ENCODE measurements around the gene LLGL1. TPM values are rescaled to one million over a fixed set of nuclear protein-coding genes. Genes with fewer than 3 reads are reported as not detected.

The LLGL1 gene
- polyA plus RNA-seq, 1 donor from 2014 or later: 52.2 TPM

DNA sequence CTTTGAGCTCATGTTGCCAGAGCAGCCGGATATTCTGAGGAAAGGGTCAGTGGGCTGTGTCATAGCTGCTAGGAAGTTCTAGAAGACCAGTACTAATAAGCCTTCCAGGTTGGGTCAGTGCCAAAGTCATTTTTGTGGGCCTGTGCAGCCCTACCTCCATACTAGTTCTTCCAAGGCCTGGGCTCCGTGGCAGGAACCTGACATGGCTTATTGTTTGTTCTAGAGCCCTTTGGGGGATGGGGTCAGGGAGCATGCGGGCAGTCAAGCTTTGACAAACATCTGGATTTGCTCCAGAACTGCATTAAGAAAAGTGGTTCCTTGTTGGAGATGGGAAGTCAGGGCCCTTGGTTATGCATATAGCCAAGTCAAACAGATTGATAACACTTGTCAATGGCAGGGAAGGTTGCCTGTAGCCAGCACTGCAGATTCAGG is 34.2 kb upstream of the LLGL1 start:
- Histone ChIP-seq H3K9me3 (ENCODE audit: low read length) (no peaks in the 10 kb centered on the region), H3K27me3 (ENCODE audit: insufficient read depth, low read depth, low read length) (no peaks in the 10 kb centered on the region), H3K79me2 (replicated peaks; ENCODE audit: insufficient read depth, low read length) (peaks cover 55% of the 10 kb centered on the region), H3K9ac (ENCODE audit: low read length) (no peak overlapping the region), H3F3A (ENCODE audit: insufficient read depth, low read length, poor library complexity, severe bottlenecking) (no peaks in the 10 kb centered on the region), H3K4me3 (ENCODE audit: low read length) (peak overlapping the region; percentile 9), H3K36me3 (ENCODE audit: insufficient read depth, low read length) (no peaks in the 10 kb centered on the region), H2AFZ (ENCODE audit: low read depth, low read length) (no peak overlapping the region), H3K9me2 (ENCODE audit: insufficient read depth, low read length) (no peaks in the 10 kb centered on the region), H3K4me2 (ENCODE audit: low read length) (no peak overlapping the region), H4K20me1 (ENCODE audit: insufficient read depth) (peaks cover 24% of the 10 kb centered on the region), H3K27ac (ENCODE audit: low read length) (no peak overlapping the region)
- no peak for TF ChIP-seq TAF1 (IDR thresholded peaks at IDR 0.05; ENCODE audit: low read depth)
- TF ChIP-seq RAD21 (conservative IDR thresholded peaks at IDR 0.05): no peak

DNA sequence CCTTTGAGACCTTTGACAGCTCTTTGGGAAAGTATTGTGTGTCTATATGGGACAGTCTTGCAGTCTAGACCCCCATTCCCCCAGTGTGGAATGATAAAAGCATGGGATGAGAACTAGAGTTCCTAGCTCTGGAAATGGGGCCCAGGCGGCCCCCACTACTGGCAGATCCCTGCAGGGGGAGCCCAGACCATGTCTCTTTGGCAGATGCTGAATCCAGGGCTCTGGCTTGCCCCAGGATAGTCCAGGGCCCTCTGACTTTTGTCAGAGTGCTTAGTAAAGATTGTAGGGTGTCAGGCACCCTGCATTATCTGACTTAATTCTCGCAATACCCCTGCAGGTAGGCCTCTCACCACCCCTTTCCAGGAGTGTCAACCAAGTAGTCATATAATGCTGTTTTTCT is 33.5 kb upstream of the LLGL1 start:
- TF ChIP-seq, protein P1, sequence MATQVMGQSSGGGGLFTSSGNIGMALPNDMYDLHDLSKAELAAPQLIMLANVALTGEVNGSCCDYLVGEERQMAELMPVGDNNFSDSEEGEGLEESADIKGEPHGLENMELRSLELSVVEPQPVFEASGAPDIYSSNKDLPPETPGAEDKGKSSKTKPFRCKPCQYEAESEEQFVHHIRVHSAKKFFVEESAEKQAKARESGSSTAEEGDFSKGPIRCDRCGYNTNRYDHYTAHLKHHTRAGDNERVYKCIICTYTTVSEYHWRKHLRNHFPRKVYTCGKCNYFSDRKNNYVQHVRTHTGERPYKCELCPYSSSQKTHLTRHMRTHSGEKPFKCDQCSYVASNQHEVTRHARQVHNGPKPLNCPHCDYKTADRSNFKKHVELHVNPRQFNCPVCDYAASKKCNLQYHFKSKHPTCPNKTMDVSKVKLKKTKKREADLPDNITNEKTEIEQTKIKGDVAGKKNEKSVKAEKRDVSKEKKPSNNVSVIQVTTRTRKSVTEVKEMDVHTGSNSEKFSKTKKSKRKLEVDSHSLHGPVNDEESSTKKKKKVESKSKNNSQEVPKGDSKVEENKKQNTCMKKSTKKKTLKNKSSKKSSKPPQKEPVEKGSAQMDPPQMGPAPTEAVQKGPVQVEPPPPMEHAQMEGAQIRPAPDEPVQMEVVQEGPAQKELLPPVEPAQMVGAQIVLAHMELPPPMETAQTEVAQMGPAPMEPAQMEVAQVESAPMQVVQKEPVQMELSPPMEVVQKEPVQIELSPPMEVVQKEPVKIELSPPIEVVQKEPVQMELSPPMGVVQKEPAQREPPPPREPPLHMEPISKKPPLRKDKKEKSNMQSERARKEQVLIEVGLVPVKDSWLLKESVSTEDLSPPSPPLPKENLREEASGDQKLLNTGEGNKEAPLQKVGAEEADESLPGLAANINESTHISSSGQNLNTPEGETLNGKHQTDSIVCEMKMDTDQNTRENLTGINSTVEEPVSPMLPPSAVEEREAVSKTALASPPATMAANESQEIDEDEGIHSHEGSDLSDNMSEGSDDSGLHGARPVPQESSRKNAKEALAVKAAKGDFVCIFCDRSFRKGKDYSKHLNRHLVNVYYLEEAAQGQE (IDR thresholded peaks at IDR 0.05; ENCODE audit: borderline replicate concordance): no peak
- TF ChIP-seq, protein P2, sequence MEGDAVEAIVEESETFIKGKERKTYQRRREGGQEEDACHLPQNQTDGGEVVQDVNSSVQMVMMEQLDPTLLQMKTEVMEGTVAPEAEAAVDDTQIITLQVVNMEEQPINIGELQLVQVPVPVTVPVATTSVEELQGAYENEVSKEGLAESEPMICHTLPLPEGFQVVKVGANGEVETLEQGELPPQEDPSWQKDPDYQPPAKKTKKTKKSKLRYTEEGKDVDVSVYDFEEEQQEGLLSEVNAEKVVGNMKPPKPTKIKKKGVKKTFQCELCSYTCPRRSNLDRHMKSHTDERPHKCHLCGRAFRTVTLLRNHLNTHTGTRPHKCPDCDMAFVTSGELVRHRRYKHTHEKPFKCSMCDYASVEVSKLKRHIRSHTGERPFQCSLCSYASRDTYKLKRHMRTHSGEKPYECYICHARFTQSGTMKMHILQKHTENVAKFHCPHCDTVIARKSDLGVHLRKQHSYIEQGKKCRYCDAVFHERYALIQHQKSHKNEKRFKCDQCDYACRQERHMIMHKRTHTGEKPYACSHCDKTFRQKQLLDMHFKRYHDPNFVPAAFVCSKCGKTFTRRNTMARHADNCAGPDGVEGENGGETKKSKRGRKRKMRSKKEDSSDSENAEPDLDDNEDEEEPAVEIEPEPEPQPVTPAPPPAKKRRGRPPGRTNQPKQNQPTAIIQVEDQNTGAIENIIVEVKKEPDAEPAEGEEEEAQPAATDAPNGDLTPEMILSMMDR (IDR thresholded peaks at IDR 0.05; ENCODE audit: poor library complexity, severe bottlenecking): no peak
- TF ChIP-seq MXI1 (conservative IDR thresholded peaks at IDR 0.05; ENCODE audit: poor library complexity, severe bottlenecking) (no peak), TAF1 (IDR thresholded peaks at IDR 0.05; ENCODE audit: low read depth) (no peak), SMC3 (conservative IDR thresholded peaks at IDR 0.05; ENCODE audit: poor library complexity) (no peak)
- Histone ChIP-seq H3K9ac (ENCODE audit: low read length) (no peak overlapping the region), H3K27me3 (ENCODE audit: insufficient read depth, low read depth, low read length) (no peaks in the 10 kb centered on the region), H3K9me2 (ENCODE audit: insufficient read depth, low read length) (no peaks in the 10 kb centered on the region), H4K20me1 (ENCODE audit: insufficient read depth) (peaks cover 17% of the 10 kb centered on the region), H3K79me2 (replicated peaks; ENCODE audit: insufficient read depth, low read length) (peaks cover 53% of the 10 kb centered on the region), H3K4me3 (ENCODE audit: low read length) (no peak overlapping the region), H3F3A (ENCODE audit: insufficient read depth, low read length, poor library complexity, severe bottlenecking) (no peaks in the 10 kb centered on the region), H3K4me2 (ENCODE audit: low read length) (no peak overlapping the region), H3K9me3 (ENCODE audit: low read length) (no peaks in the 10 kb centered on the region), H3K27ac (ENCODE audit: low read length) (no peak overlapping the region), H2AFZ (ENCODE audit: low read depth, low read length) (no peak overlapping the region), H3K36me3 (ENCODE audit: insufficient read depth, low read length) (no peaks in the 10 kb centered on the region)

DNA sequence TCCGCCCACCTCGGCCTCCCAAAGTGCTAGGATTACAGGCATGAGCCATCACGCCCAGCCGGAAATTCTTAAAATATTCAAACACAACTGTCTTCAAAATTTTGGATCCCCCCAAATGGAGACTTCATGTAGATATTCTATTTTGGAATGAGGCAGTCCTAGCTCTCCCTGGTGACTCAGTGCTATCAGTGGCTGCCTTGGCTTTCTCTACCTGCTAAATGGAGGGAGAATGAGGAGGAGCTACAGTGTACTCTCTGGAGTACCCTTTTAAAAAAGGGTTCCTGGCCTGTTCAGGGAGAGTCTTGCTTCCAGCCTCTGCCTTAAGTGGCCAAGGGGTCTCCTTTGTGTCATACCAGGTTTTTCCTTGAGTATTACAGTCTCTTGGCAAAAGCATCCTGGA is 31.0 kb upstream of the LLGL1 start:
- Histone ChIP-seq H3K4me3 (ENCODE audit: low read length) (no peak overlapping the region), H4K20me1 (ENCODE audit: insufficient read depth) (peaks cover 4% of the 10 kb centered on the region), H3K27ac (ENCODE audit: low read length) (no peak overlapping the region), H3F3A (ENCODE audit: insufficient read depth, low read length, poor library complexity, severe bottlenecking) (no peaks in the 10 kb centered on the region), H3K36me3 (ENCODE audit: insufficient read depth, low read length) (no peaks in the 10 kb centered on the region), H3K79me2 (replicated peaks; ENCODE audit: insufficient read depth, low read length) (peaks cover 46% of the 10 kb centered on the region), H3K9me3 (ENCODE audit: low read length) (no peaks in the 10 kb centered on the region), H3K9ac (ENCODE audit: low read length) (no peak overlapping the region), H3K27me3 (ENCODE audit: insufficient read depth, low read depth, low read length) (no peaks in the 10 kb centered on the region), H3K9me2 (ENCODE audit: insufficient read depth, low read length) (no peaks in the 10 kb centered on the region), H3K4me2 (ENCODE audit: low read length) (no peak overlapping the region), H2AFZ (ENCODE audit: low read depth, low read length) (no peak overlapping the region)
- TF ChIP-seq EZH2 (IDR thresholded peaks at IDR 0.05; ENCODE audit: borderline replicate concordance, insufficient read depth, low read length, poor library complexity, severe bottlenecking) (no peak), EP300 (conservative IDR thresholded peaks at IDR 0.05; ENCODE audit: poor library complexity, severe bottlenecking) (no peak), MXI1 (conservative IDR thresholded peaks at IDR 0.05; ENCODE audit: poor library complexity, severe bottlenecking) (no peak), POLR2AphosphoS5 (IDR thresholded peaks at IDR 0.05) (no peak), RAD21 (conservative IDR thresholded peaks at IDR 0.05) (no peak)

Measured in neural cell (in vitro differentiated cells).